Fibroblast of the aortic adventitia (primary cell): Measurements from ENCODE around the gene RHPN2. TPM values are rescaled to one million over a fixed set of nuclear protein-coding genes. Genes with fewer than 3 reads are reported as not detected.
"Not testable (repeated sequence)": the region's sequence is repeated elsewhere in the genome, so short reads cannot be mapped to it uniquely, and the experiment has no call there.

Experiments
- DNase-seq: peaks from one replicate; pipeline ENCODE4 v3.0.0-alpha.2; 2010; ENCODE audit warnings: low read depth
- H3K4me3 ChIP-seq: 2 replicates; pipeline ENCODE4 v1.5.1; 2011; ENCODE audit warnings: low read depth, mild to moderate bottlenecking, control low read depth, low read length, moderate library complexity
- CTCF ChIP-seq: IDR thresholded peaks from 2 replicates; pipeline ENCODE4 v1.5.1; 2011; ENCODE audit warnings: mild to moderate bottlenecking, low read length, control low read depth, inconsistent platforms; ENCODE audit not compliant: insufficient read depth
- total RNA-seq: library from RNA; depleted of rRNA; stranded (reverse); fragments of >200 nt; gene quantifications from 2 replicates; pipeline ENCODE4 v1.2.3, GENCODE V29; 2012; ENCODE audit warnings: low replicate concordance

The RHPN2 gene
- total RNA-seq, 1 donor: 2.3 TPM

- DNase-seq: peak; percentile 8
- no peak overlapping the region for H3K4me3 ChIP-seq
- no peak for TF ChIP-seq CTCF
These were observed 23.5 kb downstream of the RHPN2 start for GRCh38 chr19:33040994-33041827.

- no peak for DNase-seq
- H3K4me3 ChIP-seq: no peak overlapping the region
- TF ChIP-seq CTCF: no peak
These were observed 24.9 kb downstream of the RHPN2 start for GRCh38 chr19:33039815-33040214.

GRCh38 chr19:33039108-33039599, 25.5 kb downstream of the RHPN2 start:
- TF ChIP-seq CTCF: no peak
- H3K4me3 ChIP-seq: no peak overlapping the region
- DNase-seq: no peak

GRCh38 chr19:33037168-33038025, 27.3 kb downstream of the RHPN2 start:
- not testable (repeated sequence) for H3K4me3 ChIP-seq, DNase-seq

- H3K4me3 ChIP-seq, DNase-seq: not testable (repeated sequence)
These were observed 28.1 kb downstream of the RHPN2 start for GRCh38 chr19:33036370-33037167.

- TF ChIP-seq CTCF: no peak
- no peak for DNase-seq
- no peak overlapping the region for H3K4me3 ChIP-seq
These were observed 29.2 kb downstream of the RHPN2 start for GRCh38 chr19:33035461-33035860.

- no peak for TF ChIP-seq CTCF
- H3K4me3 ChIP-seq: no peak overlapping the region
- DNase-seq: no peak
These were observed 32.4 kb downstream of the RHPN2 start for GRCh38 chr19:33032218-33032781.
